Activated naive CD4-positive, alpha-beta T cell (primary cell): ENCODE results near the gene RGS13.
A peak's percentile ranks its signal among the peaks of the same experiment; 100 is the strongest.

Experiments used
- DNase-seq, 4 experiments: peaks; one replicate each; lab custom pipeline; 2025; lab: John Stamatoyannopoulos, UW

Gene RGS13, protein sequence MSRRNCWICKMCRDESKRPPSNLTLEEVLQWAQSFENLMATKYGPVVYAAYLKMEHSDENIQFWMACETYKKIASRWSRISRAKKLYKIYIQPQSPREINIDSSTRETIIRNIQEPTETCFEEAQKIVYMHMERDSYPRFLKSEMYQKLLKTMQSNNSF

DNA sequence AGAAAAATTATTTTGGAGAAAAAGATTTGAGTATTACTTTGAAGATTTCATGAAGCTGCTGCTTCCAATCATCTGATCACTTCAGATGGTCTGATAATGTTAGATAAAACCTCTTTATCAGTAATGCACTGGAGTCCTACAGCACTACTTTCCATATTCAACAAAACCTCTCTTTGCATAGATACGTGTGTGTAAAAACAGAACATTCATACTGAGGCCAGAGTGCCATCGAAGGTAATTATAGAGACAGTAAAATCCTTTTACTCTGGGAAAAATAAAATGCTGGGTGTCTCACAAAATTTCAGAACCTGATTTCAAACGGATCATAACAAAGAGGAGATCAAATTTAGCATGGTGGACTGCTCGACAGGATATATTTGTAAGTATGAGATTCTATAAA, at the start of gene RGS13:
TSS of gene RGS13 (plus strand) at position 209 of the 400 bp plus-strand sequence. CDS start 8,188 bp downstream, outside the sequence.
- DNase-seq, result no peak

DNA sequence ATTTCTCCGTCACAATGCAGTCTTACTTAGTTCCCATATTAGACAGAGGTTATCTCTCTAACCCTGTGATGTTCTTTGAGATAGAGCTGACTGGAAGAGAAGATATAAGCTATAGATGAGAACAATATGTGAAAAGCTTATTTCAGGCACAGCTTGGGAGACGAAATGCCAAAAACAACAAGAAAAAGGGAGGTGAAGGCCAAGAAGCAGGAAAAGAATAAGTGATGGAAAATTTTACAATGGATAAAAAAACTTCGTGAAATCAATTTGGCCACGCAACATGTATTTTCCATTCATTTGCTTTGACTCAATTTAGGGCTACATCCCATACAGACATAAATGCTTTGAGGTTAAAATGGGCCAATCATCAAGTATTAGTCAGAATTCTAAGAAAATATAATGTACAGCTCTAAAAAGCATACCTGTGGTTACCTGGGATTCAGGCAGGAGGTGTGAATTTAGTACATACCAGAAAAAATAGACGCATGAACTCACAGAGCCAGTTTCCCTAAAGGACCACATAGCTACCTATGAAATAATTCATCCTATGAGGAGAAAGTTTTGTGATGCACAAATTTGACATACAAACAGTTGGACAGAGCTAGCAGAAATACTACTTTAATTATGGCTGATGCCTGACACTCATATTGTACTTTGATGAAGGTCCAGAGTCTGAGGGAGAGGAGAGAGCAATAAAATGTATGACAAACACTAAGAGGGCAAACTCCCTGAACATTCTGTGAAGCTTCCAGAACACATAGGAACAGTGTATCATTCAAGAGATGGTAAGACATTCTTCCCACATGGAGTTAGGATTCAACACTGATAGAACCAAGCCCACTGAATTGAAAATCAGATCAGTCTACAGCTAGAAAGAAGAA, 48.3 kb upstream of the RGS13 start:
- DNase-seq, result no peak

DNA sequence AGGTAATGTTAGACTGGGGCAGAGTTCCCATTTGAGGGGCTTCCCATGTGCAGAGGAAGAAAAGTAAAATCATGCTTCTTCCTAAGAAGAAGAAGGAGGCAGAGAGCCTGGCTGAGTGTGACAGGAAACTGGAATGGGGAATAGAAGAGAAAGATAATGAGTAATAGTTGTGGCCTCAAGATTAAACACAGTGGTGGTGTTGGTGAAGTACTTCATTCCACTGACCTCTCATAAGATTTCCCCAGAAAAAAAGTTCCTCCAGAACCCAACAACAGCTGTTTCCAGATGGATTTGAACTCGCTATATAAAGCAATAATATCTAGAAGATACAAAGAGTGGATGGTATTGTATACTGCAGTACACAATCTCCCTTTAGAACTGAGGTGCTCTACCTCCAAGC, 47.4 kb upstream of the RGS13 start:
- DNase-seq, result no peak

DNA sequence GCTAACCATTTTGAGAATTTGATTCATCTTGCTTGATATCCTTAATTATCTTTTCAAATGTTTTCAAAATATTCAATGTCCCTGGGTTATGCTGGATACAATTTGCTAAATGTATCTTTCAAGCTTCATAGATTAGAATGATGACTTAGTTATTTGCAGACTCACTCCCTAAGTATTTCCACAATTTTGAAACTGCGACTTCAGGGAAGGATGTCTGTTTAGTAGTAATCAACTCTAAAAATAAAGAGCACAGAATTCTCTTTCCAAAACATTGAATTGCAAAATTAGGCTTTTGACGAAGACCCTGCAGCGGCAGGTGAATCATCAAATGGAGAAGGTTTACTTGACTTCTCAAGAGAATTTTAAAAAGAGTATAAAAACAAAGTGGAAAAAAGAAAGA, 46.1 kb upstream of the RGS13 start:
- no peak for DNase-seq

DNA sequence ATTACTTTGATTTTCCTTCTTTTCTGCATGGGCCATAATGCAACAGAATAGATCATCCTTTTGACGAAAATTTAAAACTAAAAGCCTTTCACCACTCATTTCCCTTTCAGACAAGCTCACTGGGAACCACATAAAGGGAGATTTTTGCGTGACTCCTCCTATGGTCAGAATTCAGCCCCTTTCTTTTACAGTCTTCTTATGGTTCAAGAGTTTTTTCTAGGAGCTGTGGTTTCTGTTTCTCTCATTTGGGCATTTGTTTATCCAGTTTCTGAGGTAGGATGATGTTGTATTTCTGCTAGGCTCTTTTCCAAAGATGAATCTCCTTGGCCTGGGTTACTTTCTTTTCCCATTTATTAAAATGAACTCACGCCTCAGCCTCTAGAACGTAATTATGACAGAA, 43.4 kb upstream of the RGS13 start:
- no peak for DNase-seq

DNA sequence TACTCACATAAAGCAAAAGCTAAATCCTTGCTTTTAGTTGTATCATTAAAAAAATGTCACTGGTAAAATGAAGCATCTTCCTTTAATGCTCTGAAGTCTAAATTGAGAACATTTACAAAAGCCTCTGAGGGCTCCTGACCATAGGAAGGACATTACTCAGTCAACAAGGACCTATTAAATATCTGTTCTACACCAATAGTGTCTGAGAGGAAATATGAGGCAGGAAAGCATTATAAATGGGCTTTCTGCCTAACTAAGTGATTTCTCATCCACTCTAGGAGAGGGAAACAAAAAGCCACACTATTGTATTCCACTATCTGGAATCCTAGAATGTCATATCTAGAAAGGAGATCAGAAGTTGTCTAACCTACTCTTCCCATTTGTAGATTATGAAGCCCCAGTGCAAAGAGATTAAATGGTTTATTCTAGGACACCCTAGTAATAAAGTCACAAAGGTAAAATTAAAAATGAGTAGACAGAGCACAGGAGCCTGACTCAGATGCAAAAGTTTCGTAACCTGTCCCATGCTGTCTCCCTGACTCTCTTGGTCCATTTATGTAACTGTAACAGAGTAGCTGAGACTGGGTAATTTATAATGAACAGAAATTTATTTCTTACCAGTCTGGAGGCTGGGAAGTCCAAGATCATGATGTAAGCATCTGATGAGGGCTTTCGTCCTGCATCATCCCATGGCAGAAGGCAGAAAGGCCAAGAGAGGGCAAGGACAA, 42.8 kb upstream of the RGS13 start:
- DNase-seq, result no peak

DNA sequence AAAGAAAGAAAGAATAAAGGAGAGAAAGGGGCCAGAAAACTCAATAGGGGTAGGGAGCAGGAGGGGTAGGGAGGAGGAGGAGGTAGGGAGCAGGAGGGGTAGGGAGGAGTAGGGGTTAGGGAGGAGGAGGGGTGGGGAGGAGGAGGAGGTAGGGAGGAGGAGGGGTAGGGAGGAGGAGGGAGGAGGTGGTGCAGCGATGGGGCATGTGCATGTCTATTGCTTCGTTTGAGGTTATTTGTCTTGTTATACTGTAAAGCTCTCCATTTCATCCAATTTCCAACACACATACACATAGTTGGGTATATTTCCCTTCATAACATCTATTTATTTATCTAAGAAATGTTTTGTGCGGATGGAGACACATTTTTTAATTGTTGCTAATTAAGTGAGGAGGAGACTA, 40.6 kb upstream of the RGS13 start:
- no peak for DNase-seq

DNA sequence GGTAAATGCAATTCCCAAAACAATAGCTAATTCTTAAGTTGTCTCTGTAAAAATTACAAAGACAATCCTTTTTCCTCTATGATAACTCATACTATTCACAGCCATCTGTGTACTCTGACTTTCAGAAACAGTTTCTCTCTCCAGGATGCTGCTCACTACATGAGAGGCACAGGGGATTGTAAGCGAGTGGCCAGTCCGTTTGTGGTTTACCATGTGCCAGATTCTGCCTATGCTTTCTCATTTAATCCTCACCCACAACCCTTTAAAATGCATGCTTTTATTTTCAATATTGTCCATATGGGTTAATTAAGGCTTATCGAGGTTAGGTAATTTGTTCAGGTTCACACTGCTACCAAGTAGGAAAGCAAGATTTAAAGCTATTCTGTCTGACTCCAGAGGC, 37.4 kb upstream of the RGS13 start:
- no peak for DNase-seq

DNA sequence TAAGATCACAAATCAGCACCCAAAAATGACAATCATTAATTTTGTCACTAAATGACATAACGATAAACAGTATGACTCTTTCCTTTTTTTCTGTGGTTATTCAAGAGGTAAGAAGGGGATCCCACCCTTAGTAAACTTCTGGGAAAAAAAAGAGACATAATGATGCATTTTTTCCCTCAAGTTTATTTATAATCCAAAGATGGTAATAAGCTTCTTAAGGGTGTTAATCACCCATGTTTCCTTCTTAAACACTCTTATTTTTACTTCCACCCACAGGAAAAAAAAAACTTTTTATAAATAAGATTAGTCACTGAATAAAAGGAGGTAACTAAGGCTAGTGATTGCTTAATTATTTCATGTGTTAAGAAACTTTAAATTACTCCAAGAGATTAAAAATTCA, 35.7 kb upstream of the RGS13 start:
- DNase-seq, result no peak

DNA sequence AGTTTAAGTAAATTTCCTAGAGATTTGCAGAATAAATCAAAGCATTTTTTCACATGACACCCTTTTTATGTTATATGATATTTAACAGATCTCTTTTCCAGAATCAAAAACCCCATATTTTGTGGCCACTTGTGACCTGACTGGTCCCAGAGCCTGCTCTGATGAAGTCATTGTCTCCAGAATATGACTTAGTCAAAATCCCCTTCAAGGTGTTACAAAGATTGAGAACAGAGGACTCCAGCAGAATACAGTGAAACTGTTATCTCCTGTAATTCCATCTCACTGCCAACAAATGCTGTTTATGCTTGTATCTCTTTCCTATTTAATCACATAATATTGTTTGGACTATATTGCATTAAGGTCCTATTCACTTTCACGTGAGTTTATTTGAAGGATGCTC, 34.8 kb upstream of the RGS13 start:
- DNase-seq, result no peak

DNA sequence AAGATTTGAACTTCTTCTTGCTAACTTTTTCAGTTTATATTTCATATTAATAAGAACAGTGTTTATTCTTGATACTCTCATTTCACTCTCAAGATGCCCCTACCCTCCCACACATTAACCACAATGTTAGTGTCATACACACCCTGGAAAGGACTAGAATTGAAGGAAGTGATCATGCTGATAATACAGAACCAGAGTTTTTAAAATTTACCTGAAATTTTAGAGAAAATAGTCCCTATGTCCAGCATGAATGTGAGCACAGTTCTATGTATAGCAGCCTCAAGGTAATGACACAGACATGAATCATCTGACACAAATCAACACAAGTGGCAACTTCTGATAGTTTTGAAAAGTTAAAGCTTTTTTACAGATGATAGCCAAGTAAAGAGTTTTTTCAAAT, 34.4 kb upstream of the RGS13 start:
- no peak for DNase-seq

DNA sequence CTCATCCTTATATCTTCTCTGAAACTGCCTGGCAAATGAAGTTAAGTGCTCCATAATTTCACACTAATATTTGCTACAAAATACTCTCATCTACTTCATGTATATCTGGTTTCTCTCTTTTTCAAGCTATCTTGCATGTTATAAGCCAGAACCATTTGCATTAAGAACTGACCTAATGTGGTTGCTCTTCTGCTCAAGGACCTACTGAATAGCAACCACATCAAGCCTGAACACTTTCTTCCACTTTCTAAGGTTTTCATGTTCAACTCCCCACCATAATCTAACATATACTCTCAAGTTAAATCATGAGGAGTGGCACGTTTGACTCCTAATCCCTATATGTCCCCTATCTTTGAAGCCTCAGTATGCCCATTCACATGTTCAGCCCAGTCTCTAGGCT, 33.2 kb upstream of the RGS13 start:
- no peak for DNase-seq

DNA sequence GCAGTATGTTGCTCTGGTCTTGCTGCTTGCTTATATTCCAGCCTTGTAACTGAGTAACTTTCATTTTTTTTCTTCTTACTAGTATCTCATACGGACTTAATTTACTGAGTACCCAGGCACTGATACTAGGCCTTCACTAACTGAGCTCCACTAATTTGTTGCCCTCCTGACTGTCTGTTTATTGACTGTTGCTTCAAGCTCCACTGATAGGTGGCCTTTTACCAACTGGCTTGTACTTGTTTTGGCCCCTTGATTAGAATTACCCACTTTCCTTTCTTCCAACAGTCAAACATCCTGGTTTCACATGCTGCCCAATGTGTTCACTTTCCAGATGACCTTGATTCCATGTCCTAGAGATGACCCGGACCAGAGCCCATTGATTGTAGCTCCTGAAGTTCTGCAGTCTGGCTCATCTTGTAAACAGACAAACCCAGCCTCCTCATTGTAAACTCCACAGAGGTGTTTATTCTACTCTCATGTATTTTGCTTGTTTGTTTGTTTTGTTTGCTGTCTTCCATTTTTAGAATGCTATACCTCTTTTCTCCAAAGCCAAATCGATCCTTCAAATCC, 32.6 kb upstream of the RGS13 start:
- DNase-seq, result no peak

DNA sequence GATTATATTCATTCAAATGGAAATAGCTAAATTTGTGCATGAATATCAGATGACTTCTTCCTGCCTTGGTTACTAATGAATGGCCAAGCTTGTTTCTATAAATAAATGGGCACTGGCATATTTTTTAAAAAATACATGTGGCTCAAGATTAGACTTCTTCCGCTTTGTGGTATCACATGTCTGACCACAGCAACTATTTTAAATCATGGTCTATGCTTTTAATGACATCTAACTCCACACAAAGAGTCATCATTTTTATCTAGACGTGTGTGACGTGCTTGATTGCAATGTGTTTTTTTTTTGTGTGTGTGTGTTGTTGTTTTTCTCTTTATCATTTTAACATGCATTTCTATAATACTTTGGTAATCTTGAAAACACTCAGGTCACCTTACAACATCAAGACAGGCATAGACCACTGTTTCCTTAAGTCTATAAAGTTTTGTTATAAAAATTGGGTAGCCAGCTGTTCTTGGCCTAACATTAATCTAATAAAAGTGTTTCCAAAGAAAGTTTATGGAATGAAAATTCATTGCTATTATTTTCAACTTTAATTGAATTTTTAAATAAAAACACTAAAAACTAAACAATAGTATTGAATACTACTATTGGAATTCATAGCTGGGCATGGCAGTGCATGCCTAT, 30.8 kb upstream of the RGS13 start:
- no peak for DNase-seq

DNA sequence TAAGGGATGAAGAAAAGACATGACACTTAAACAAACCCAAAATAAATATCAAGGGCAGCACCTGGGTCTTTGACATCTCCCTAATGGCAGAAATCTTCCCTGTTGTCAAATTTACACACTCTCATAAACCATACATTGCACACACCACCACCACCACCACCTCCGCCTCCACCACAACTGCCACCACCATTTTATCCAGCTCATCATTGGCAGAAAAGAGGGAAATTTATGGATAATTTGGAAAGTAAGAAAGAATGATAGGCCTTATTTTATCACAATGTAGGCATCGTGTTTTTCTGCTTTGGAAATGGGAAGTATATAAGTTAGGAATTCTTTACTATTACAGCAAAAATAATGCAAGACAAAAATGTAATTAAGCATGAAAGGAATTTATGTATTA, 27.3 kb upstream of the RGS13 start:
- DNase-seq, result no peak

DNA sequence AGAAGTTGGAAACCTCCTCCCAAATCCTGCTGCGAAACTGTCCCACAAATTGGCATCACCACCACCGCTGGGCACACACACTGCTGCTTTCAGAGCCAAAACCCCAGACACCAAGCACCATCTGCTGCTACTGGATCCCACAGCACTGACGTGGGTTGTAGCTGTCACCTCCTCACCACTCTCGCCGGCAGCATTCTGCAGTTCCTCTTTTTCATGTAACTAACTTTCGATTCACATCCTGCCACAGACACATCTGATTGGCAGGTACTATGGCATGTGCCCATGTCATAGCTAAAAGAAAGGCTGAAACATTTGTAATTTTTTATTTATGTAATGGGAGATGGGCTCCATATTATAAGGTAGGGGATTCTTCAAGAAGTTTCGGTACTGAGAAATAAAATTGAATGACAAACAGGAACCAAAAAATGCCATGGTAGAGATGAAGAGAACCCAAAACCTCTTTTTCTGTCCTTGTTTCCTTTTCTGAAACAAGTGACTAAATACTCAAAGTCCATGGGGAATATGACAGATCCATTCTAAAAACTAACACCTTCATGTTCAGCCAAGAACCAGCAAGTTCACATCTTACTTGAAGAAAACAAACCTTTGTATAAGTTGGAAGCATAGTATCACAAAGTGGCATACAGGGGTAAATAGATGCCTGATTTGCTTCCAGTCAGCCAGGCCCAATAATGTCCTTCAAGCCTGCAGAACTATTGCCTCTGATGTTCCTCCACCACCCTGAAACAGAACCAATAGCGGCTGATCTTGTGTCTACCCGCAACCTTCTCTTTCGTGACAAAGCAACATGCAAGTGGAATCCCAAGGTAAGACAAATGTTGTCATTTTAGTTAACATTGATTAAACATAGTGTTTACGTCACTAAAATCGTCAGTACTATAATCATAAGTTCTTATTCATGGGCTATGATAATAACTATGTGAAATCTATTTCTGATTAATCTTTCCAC, 26.6 kb upstream of the RGS13 start:
- peak in 3 of 4 experiments; percentile 5 to 13 (median 8) for DNase-seq

DNA sequence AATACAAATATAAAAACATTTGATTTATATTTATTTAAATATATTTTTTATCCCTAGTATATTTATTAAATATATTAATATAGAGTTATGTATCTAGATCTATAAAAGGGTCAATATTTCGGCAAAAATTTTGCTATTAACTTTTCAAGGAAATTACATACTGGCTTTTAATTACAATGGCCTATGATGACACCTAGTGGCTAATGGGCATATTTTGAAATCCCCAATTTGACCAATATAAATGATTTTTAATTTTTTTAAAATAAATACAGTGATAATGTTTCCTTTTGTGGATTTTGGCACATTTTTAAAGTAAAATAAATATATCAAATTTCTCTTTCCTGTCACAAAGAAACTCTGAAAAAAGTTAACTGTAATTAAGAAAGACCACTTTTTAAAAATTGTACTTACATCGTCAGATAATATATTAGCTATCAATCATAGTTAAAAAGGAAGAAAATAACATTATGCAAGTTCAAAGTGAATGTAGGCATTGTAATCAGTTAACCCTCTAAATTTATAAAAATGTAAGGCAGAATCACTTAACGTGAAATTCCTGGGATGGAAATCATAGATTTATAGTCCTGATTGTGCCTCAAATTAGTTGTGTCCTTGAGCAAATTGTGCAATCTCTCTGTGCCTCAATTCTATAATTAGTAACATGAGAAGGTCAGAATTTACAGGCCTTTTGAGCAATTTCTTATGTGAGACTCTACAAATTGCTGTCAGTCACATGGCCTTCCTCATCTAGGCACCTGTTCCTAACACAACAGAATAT, 25.6 kb upstream of the RGS13 start:
- no peak for DNase-seq

DNA sequence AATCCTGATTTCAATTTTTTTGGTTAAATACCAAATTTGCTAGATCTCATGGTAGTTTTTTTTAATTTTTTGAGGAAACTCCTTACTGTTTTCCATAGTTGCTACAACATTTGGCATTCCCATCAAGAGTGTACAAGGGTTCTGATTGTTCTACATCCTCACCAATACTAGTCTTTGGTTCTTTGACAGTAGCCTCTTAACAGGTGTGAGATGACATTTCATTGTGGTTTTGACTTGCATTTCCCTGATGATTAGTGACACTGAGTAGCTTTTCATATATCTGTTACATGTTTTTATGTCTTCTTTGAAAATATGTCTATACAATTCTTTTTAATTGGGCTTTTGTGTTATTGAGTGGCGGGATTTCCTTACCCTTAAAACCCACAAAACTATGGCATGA, 20.9 kb upstream of the RGS13 start:
- DNase-seq, result no peak

DNA sequence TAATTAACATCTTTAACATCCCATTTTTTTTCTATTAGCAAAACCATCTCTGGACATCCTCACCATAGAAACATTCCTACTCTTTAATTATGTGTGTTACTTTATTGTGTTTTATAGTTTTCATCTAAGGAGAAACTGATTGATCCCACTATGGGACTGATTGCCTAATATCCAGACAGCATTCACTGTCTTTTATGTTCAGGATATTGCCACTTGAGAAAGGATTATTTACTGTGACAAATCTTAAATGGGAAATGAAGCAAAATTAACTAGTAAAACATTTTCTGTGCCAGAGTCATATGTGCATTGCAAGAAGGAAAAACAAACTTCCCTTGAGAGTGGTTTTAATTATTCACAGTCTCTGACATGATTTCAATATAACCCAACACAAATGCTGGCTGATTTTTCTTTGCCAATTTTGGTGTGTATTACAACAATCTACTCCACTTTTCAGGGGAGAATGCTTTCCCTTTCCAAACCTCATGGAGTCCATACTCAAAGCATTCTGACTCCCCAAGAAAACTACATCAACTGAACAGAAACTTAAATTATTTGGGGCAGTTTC, 15.8 kb upstream of the RGS13 start:
- no peak for DNase-seq
